ENCODE measurements around the gene NR2C2AP. TPM values are rescaled to one million over a fixed set of nuclear protein-coding genes. Genes with fewer than 3 reads are reported as not detected.

The NR2C2AP gene
- total RNA-seq, 1 donor: 6.2 TPM

Small RNA genes lying within 50 kb of the gene (small RNA-seq; reads per million reads assigned to genes)
- not detected for gene RNU6-1028P

Other genes with a start within 250 kb of the NR2C2AP start
- gene SUGP2, start 169.9 kb downstream of the NR2C2AP start, total RNA-seq: 32.7 and 33.7 TPM in 2 replicates
- gene ARMC6, start 169.8 kb downstream of the NR2C2AP start, total RNA-seq: 30.9 and 38.4 TPM in 2 replicates
- gene SLC25A42, start 139.4 kb downstream of the NR2C2AP start, total RNA-seq: 5.4 and 5.6 TPM in 2 replicates
- gene TMEM161A, start 64.9 kb downstream of the NR2C2AP start, total RNA-seq: 13.8 and 15.9 TPM in 2 replicates
- gene MEF2B, start 33.2 kb downstream of the NR2C2AP start, total RNA-seq: 0.29 and 0.36 TPM in 2 replicates
- gene BORCS8, start 11.3 kb downstream of the NR2C2AP start, total RNA-seq: 16.2 and 17.4 TPM in 2 replicates
- gene RFXANK, start 11.2 kb downstream of the NR2C2AP start, total RNA-seq: 37.4 and 47.4 TPM in 2 replicates
- under 0.01 TPM in 1 of 2 replicates, not detected in the other for gene NCAN, start 8.5 kb upstream of the NR2C2AP start, total RNA-seq
- 0.29 and 0.36 TPM in 2 replicates for gene TM6SF2, start 69.9 kb upstream of the NR2C2AP start, total RNA-seq
- 27.1 and 31.2 TPM in 2 replicates for gene SUGP1, start 117.1 kb upstream of the NR2C2AP start, total RNA-seq
- gene MAU2, start 117.4 kb upstream of the NR2C2AP start, total RNA-seq: 37.1 and 39.1 TPM in 2 replicates
- gene GATAD2A, start 202.3 kb upstream of the NR2C2AP start, total RNA-seq: 48.6 and 48.9 TPM in 2 replicates

Measured in osteoblast (primary cell).